Measurements from ENCODE around the gene EPHA2.

Gene EPHA2

DNA sequence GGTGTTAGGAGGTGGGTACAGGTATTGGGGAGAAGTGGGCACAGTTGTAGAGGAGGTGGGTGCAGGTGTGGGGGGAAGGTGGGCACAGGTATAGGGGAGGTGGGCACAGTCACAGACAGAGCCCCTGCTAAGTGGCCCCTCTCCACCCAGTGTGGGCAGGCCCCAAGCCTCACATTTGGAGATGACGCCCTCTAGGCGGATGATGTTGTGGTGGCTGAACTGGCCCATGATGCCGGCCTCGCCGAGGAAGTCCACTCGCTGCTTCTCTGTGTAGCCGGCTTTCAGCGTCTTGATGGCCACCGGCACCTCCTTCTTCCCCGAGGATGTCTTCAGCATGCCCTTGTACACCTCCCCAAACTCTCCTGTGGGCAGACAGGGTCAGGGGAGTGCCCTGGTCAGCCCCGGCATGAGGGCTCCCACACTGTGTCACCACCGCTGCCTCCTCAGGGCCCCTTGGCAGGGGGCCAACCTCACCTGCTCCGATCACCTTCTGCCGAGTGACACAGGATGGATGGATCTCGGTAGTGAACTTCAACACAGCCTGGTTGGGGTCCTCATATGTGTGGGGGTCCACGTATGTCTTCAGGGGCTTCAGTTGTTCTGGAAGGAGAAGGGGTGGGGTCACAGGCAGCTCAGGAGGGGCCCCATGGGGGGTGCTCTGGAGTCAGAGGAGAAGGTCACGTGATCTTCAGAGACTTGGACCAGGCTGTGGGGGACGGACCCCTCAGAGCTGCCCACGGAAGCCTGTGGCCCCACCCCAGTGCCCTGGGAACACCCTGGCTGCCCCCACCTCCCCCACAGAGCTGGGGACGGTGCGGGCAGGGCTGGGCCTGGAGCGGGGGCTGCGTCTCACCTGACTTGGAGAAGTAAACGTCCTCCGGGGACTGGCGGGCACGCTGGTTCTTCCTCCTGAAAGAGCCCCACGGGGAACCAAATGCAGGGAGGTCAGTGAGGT lies 22.6 kb downstream of the EPHA2 start:
- DNase-seq, result no peak

DNA sequence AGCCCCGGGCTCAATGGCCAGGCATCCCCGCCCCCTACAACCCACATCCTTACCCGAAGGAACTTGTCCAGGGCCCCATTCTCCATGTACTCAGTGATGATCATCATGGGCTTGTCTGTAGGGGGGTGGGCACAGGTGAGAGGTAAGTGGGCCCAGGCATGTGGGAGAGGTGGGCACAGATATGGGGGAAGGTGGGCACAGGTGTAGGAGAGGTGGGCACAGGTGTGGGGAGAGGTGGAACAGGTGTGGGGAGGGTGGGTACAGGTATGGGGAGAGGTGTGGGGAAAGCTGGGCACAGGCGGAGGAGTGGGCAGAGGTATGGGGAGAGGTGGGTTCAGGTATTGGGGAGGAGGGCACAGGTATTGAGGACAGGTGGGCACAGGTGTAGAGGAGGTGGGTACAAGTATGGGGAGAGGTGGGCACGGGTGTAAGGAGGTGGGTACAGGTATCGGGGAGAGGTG lies 23.5 kb downstream of the EPHA2 start:
- no peak for DNase-seq

DNA sequence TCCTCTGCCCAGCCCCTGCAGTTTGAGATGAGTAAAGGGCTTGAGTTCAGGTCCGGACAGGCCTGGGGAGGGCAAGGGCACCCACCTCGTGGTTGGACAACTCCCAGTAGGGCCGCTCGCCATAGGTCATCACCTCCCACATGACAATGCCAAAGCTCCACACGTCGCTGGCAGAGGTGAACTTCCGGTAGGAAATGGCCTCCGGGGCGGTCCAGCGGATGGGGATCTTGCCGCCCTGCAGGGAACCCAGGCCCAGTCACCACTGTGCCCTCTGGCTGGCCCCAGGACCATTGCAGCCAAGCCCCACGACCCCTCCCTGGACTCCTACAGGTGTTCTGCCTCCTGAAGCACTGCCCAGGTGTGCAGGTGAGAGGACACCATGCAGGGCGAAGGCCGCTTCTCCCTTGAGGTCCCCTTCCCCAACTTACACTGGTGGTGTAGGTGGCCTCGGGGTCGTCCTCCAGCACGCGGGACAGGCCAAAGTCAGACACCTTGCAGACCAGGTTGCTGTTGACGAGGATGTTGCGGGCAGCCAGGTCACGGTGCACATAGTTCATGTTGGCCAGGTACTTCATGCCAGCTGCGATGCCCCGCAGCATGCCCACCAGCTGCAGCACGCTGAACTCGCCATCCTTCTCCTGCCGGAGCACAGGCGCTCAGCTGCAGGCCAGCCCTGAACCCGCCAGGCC lies 24.1 kb downstream of the EPHA2 start:
- no peak for DNase-seq

DNA sequence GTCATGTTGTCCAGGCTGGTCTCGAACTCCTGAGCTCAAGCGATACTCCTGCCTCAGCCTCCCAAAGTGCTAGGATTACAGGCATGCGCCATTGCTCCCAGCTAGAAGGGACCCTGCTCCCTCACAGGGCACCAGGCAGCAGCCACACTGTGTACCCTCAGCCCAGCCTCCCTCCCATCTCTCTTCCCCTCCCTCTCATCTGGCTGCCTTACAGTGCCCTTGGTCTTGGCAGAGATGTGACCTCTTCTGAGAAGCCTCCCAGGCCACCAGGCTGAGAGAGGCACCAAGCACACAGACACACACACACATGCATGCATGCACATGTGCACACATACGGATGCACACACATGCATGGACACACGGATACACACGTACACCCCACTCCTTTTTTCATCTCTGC lies 25.0 kb downstream of the EPHA2 start:
- DNase-seq, result no peak

DNA sequence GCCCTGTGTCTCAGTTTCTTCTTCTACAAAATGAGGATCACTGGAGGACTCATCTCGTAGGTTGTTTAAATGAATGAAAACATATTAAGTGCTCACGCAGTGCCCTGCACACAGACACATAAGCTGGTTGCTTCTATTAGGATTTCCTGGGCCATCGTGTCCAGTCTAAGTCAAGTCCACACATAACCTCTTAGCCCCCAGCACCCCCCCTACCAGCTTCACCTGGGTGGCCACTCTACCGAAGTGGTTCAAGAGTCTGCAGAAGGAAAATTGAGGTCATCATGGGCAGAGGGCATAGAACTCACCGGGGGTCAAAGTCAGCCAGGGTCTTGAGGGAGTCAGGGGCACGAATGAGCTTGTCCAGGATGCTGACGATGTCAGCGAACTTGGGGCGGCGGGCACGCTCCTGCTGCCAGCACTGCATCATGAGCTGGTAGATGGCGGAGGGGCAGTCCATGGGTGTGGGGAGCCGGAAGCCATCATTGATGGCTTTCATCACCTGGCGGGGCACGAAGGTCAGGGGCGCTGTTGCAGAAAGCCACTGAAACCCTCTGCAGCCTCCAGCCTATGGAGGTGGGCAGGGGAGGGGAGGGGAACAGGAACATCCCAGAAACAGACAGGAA lies 25.8 kb downstream of the EPHA2 start:
- no peak for DNase-seq

DNA sequence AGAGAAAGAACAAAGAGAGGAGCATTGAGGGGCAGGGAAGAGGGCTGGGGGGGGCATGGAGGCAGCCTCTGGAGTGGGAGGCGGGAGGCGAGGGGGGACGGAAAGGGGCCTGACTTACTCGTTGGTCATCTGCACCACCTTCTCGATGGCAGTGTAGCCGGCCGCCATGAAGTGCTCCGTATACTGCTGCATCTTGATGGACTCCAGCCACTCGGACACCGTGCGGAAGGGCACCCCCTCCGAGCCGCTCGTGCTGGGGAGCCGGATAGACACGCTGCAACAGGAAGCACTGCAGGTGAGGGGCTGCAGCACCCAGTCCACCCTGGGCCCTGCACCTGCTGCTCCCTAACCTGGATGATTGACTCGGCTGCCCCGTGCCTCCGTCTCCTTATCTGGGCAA lies 26.6 kb downstream of the EPHA2 start:
- no peak for DNase-seq

DNA sequence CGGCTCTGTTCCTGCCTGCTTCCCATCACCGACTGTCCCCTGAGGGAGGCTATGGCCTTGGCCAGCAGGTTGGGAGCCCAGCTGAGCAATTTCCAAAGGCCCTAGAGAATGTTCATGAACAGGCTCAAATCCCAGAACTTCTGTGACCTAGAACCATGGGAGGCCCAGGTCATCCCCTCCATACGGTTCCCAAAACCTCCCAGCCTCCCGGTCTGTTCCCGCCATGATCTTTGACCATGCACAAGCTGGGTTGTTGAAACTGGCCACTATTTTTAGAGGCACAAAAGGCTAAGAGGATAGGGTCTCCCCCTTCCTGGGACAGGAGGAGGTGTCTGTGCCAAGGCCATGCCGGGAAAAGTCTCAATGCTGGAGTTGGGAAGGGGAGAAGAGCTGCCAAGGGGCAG lies 27.5 kb downstream of the EPHA2 start:
- no peak for DNase-seq

DNA sequence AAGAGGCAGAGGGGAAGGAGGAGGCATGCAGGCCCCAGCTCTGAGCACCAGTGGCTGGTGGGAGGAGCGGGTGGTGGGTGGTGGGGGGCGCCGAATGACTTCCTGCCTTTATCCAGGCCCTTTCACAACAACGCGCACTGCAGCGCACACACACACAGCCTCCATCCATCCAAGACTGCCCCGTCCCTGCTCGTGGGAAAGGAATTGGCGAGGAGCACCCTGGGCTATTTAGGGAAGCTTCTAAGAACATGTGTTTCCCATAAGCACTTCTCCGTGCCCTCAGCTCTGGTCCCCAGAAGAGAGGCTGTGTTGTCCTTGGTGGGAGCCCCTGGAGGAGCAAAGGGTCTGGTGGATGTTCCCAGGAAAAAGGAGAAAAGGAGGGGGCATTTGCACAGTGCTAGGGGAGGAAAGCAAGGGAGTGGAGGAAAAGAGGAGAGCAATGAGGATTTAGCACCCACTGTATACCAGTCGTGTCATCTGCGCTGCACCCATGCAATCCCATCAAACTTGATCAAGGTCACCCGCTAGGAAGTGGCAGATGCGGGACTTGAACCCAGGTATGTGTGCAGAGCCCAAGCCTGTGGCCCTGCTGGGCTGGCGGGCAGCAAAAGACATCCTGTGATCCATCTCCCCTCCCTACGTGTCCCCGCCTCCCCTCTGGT lies 28.1 kb downstream of the EPHA2 start:
- no peak for DNase-seq

DNA sequence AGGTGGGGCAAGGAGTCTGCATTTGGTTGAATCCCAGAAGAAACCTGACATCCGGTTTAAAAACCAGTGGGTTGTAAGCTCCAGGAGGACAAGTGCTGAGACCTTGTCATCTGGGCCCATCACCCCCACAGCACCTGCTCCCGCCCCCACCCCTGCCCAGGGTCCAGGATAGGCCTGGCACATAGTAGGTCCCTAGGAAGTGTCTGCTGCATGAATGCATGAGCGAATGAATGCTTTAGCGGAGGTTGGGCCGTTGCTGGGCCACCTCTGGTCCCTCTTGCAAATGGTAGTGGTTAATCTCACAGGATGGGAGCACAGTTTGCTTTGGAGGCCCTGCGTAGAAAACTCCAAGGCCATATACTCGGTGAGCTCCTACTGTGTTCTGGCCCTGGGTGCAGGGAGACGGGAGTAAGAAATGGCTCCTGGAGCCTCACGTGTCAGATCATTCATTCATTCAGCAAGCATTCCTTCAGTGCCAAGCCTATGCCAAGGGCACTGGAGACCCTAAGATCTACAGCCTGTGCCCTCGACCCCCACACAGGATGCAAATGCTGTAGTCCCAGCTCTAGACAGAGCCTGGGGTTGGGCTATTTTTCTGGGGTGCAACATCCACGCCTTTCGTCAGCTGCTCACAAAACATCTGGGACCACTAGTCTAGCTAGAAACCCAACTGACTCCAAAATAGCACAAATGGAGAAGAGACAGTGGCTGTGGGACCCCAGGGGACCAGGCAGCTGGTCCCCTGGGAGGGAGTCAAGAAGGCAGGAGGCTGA lies 28.9 kb downstream of the EPHA2 start:
- no peak for DNase-seq

DNA sequence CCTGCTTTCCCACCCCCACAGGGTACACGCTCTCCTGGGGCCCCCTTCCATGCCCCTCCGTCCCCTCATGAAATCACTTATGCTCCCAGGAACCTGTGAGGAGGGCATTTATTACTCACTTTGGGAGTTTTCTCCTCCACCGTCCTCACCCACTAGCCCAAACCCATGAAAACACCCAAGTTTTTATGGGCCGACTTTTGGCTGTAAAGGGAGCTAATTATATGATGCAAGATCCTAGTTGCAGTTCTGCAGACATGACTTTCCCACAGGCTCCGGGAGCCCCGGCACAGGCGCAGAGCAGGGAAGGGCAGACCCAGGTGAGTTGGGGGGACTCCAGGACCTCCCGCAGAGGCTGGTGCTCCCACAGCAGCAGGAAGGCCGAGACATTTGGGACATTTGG lies 29.7 kb downstream of the EPHA2 start:
- DNase-seq, result no peak

DNA sequence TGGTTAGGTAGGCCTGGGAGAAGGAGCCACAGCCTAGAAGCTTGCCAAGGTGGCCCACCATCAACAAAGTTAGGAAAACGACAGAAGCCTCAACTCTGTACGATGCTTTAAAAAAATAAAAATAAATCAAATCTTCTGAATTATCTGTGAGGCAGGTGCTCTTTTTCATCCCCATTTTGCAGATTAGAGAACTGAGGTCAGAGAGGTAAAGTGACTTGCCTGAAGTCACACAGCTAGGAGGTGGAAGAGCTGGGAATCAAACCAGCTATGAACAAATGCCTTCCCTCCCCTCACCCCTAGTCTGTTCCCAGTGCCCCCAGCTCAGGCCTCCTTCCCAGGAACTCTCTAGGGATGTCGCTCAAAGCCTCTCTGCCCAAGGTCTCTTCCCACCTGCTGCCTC lies 30.4 kb downstream of the EPHA2 start:
- no peak for DNase-seq

DNA sequence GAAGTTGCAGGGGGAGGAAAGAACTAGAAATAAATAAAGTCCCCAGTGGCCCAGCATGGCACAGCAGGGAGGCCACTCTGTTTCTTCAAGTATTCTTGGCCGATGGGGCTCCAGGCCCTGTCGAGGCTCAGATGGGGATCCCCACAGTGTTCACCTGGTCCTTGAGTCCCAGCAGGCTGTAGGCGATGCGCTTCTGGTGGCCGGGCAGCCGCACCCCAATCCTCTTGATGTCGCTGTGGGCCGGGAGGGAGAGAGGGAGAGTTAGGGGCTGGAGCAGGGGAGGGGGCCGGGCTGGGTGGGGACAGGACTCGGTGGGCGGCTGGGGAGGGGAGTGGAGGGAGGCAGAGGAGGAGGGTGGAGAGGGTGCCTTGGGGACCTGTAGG lies 30.8 kb downstream of the EPHA2 start:
- no peak for DNase-seq

DNA sequence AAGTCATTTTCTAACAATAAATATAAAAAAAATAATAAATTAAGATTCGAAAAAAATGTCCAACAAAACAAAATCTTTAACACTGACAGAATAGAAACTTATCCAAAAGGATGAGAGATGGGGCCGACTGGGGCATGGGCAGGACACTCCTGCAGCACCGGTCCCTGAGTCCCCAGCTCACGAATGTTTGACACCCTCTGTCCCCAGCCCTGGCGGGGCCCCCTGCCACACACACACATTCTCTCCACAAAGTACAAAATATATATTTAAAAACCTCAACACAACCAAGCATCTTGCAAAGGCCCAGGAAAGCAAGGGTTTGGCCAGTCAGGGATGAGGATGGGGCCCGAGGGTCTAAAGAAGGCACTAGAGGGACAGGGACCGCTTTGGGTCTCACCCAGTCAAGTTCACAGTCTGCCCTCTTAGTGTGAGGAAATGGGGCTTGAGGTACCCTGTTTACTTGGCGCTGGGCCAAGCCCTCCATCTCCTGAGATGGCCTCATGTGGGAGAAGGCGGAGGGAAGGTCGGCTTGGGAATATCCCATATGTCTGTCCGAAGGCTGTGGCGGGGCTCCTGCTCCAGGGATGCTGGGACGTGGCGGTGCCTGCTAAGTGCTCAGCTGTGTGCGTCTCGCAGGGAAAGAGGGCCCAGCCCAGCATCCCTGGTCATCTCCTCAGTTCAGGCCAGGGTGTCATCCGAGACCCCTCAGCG lies 31.3 kb downstream of the EPHA2 start:
- DNase-seq, result no peak

DNA sequence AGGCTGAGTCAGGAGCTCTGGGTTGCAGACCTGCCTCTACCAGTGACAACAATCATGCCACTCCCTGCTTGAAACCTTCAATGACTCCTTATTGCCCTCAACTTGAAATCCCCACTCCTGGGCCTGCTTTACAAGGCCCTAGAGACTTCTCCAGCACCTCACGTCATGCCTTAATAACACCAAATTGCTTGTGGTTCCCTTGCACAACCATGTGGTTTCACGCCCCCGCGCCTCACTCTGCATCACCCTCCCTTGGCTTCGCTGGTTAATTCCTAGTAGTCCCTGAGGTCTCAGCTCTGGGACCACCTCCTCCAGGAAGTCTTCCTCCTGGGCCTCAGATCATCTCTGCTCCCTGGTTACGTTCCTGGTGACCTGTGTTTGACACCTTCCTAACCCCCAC lies 33.0 kb downstream of the EPHA2 start:
- DNase-seq, result peak; percentile 8

DNA sequence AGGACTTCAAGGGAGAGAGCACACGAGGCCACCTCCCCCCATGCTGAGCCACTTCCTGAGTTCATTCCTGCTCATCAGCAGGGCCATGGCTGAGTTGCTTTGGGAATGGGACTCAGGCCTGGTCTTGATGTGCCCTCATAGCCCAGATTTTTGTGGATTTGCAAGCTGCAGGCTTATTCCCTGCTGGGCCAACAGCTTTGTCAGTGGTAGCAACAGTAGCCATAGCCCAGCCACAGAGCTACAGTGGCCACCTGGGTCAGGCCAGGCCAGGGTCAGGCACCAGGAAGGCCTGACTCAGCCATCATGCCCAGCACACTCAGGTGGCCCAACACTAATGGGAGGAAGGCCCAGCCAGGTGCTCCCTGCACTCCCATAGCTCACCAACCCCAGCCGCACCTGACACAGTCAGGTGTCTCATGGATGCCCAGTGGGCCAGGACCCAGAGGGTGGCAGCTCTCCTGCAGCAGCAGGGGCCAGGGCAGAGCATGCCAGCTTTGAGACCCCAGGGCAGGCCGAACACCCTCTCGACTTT lies 33.5 kb downstream of the EPHA2 start:
- no peak for DNase-seq

DNA sequence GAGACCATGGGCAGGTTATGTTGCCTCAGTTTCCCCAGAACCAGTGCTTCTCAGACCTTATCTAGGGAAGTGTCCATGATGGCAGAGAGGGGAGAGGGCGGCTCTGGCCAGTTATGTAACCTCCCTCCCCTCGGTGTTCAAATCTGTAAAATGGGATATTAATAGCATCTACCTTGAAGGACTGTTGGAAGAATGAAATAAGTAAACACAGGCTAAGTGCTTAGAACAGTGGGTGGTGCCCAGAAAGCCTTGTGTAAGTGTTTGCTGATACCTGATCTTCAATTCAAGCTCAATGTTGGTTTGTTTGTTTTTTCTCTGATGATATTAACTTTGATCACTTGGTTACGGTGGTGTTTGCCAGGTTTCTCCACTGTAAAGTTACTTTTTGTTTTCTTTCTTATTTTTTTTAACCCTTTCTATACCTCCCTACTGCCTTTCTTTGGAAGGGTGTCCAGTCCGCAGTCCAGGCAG lies 34.9 kb downstream of the EPHA2 start:
- DNase-seq, result no peak

DNA sequence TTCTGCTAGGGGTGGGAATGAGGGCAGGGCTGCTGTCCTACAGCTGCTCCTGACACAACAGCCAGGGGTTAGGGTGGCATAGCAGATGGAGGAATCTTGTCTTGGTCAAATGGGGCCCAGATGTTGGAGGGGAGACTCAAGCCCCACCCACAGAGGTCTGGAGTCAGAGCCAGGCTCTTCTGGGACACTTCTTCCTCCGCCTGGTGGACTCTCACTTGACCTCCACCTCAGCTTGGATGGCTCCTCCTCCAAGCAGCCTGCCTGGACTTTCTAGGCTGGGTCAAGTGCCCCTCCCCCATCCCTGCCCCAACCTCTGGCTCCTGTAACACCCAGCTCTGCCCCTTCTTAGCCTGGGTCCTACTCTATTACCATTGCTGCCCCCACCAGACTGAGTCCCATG lies 35.5 kb downstream of the EPHA2 start:
- no peak for DNase-seq

DNA sequence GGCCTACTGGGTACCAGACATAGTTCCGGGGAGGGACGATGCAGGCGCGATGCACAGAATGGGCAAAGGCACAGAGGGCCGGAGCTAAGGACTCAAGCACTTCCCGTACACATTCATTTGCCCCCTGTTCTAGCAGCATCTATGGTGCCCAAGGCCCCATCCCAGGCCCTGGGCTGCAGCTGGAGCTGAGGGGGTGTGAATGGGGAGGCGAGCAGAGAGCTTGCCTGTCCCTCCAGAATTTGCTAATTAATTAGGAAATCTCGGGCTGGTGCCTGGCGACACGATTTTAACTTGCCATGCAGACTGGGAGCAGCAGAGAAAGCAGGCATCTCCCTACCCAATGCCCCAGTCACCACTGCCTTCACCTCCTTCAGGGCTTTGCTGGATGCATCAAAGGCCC lies 35.9 kb downstream of the EPHA2 start:
- DNase-seq, result no peak

DNA sequence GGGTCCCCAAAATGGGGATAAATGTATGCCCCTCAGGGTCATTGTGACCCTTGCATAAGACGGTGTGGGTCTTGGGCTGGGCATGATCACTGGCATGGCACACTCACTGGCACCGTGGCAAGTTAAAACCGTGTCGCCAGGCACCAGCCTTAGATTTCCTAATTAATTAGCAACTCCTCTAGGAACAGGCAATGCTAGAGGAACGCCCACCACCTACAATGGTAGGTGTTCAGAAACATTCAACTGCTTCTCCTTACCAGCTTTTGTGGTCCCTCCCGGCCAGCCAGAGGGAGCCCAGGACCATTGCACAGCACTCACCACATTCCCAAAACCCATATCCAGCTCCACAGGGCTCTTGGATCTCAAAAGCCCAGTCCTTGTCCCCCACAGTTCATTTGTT lies 36.4 kb downstream of the EPHA2 start:
- DNase-seq, result no peak

DNA sequence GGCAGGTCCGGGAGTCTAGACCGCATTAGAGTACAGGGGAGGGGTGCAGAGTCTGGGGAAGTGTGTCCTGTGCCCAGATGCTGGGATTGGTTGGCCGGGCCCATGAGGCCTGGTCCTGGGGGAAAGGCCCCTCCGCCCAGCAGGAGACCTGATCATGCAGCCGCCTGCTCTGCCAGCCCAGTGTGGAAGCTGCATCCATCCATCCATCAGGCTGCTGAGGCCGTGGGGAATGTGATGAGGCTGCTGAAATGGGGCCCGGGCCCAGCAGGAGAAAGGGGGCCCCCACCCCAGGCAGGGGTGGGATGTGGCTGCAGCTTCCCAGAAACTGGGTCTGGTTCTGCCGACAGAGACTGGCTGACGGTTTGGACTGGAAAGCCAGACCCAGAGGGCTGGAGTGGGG lies 37.2 kb downstream of the EPHA2 start:
- no peak for DNase-seq

DNA sequence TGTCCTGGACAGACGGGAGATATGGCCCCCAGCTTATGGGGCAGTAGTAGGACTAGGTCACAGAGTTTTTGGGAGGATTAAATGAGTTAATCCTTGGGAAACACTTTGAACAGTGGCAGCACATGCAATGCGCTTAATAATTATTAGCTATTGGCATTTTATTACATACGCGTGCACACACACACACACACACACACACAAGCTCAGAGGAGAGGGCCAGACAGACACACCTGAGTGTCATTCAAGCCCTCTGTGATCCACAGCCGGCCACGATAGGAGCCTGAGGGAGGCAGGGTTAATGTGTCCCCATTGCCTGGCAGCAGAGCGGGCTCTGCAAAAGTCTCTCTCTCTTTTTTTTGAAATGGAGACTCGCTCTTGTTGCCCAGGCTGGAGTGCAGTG lies 37.9 kb downstream of the EPHA2 start:
- DNase-seq, result no peak
